Heart left ventricle (tissue), 16 donors: Measurements from ENCODE around the gene RUNX3. TPM values are rescaled to one million over a fixed set of nuclear protein-coding genes. Genes with fewer than 3 reads are reported as not detected.

Source experiments
- ATAC-seq, 4 donors: fragments of 200-7000 bp; cut with Tn5 transposase; one replicate each; pipeline ENCODE4 v1.9.1; 2020 to 2022; ENCODE audit warnings: moderate library complexity in 4 of 4, mild to moderate bottlenecking in 3 of 4, moderate number of reproducible peaks in 1 of 4
- DNase-seq, 5 donors: peaks; one replicate each; pipeline ENCODE4 v3.0.0-alpha.2; 2020
- H3K27ac ChIP-seq, 12 donors: fragments of 200-600 bp; sonication (generic) in 4 of 12; one replicate each; pipeline versions ENCODE4 v1.5.0 to v1.8.0; 2016 to 2022; ENCODE audit warnings: mild to moderate bottlenecking in 2 of 12
- H3K27me3 ChIP-seq, 9 donors: fragments of 200-600 bp; sonication (generic) in 2 of 9; one replicate each; pipeline versions ENCODE4 v1.5.1 to v1.8.0; 2016 to 2022; ENCODE audit warnings: mild to moderate bottlenecking in 3 of 9
- H3K36me3 ChIP-seq, 9 donors: fragments of 200-600 bp; sonication (generic) in 2 of 9; one replicate each; pipeline versions ENCODE4 v1.5.0 to v1.8.0; 2018 to 2022; ENCODE audit warnings: mild to moderate bottlenecking in 2 of 9
- H3K4me1 ChIP-seq, 12 donors: fragments of 200-600 bp; sonication (generic) in 4 of 12; one replicate each; pipeline versions ENCODE4 v1.5.0 to v1.8.0; 2016 to 2022; ENCODE audit warnings: mild to moderate bottlenecking in 3 of 12
- H3K4me3 ChIP-seq, 12 donors: fragments of 200-600 bp; sonication (generic) in 4 of 12; one replicate each; pipeline versions ENCODE4 v1.5.0 to v1.8.0; 2017 to 2022; ENCODE audit warnings: mild to moderate bottlenecking in 9 of 12, moderate library complexity in 4 of 12
- H3K9me3 ChIP-seq, 12 donors: fragments of 200-600 bp; sonication (generic) in 4 of 12; one replicate each; pipeline versions ENCODE4 v1.5.0 to v1.8.0; 2016 to 2022; ENCODE audit warnings: mild to moderate bottlenecking in 1 of 12
- POLR2A ChIP-seq, 2 donors: fragments of 450-650 bp; IDR thresholded peaks; one replicate each; pipeline ENCODE4 v1.6.1; 2017; ENCODE audit warnings: antibody characterized with exemption in 2 of 2, mild to moderate bottlenecking in 2 of 2, moderate library complexity in 2 of 2
- WGBS, 4 donors: extraction: QIAGEN DNeasy Blood & Tissue Kit in 2 of 4; methylation state at CpG; one replicate each; pipeline versions ENCODE4 v1.1.5 to v1.1.7; 2013 to 2018; 5-methylcytosine and 5-hydroxymethylcytosine counted together
- intact Hi-C, 10 donors: fragments of 100-400 bp; cut with DNase I; formaldehyde crosslinking; loops; one replicate each; pipeline versions ENCODE4 v1.11.1 to v1.14.2; 2022
- polyA plus RNA-seq, 2 donors: library from polyadenylated mRNA; stranded (reverse); fragments of 200-250 nt; gene quantifications; one replicate each; pipeline ENCODE4 v1.2.3, GENCODE V29; 2013
- total RNA-seq, 9 donors: library from RNA; depleted of rRNA in 2 of 9; stranded (reverse); fragments of >200 nt in 2 of 9; fragmentation: NEBNext Ultra II Directional in 3 of 9; extraction: Animal tissue kit (Norgen Biotek cat#: 25700) in 3 of 9; gene quantifications; one replicate each; pipeline versions ENCODE4 v1.1.0 to v1.2.4, GENCODE V29; 2016 to 2023
- TF ChIP-seq, protein P1 (sequence below), 12 donors: fragments of 200-600 bp; sonication (generic) in 4 of 12; IDR thresholded peaks; one replicate each; pipeline versions ENCODE4 v1.5.0 to v1.8.0; 2018 to 2022; ENCODE audit warnings: antibody characterized with exemption in 12 of 12, mild to moderate bottlenecking in 5 of 12
- donor health status: ischemic (EF 13 %, LVEDD 7.1; RV severe dilation, severe dysfunction).
- donor health status: healthy with polysubstance abuse.
- donor health status: DM: no; HTN: yes; CAD: no.
- donor health status: DM: no; HTN: no; CAD: no.
- donor health status: ischemic (EF 25% LVEDD 6.9; RV normal size, moderate dysfunction).
- donor health status: ischemic (EF 25% LVEDD 5.7; RV mildly dilated, moderate dysfunction).
- donor health status: healthy.
- donor health status: DM: yes; HTN: yes; CAD: no.
- donor health status: ischemic (EF 35%, LVEDD 5.7; RV mildly dilated, moderate dysfunction).
- donor health status: nonischemic (EF 11% LVEDD 7.7; RV severe dilation, severe dysfunction).
- donor health status: DM: yes; HTN: yes; CAD: no.
- donor health status: PGD.
- donor health status: ischemic (EF 29% LVEDD 5.4; RV normal size, mild dysfunction).
- donor health status: nonischemic (EF 23%, LVEDD 6.1; RV moderate dilation, normal function).

RUNX3 gene
- total and polyA plus RNA-seq, 11 donors = 0.21 to 8.7 (median 0.38) TPM

DNA sequence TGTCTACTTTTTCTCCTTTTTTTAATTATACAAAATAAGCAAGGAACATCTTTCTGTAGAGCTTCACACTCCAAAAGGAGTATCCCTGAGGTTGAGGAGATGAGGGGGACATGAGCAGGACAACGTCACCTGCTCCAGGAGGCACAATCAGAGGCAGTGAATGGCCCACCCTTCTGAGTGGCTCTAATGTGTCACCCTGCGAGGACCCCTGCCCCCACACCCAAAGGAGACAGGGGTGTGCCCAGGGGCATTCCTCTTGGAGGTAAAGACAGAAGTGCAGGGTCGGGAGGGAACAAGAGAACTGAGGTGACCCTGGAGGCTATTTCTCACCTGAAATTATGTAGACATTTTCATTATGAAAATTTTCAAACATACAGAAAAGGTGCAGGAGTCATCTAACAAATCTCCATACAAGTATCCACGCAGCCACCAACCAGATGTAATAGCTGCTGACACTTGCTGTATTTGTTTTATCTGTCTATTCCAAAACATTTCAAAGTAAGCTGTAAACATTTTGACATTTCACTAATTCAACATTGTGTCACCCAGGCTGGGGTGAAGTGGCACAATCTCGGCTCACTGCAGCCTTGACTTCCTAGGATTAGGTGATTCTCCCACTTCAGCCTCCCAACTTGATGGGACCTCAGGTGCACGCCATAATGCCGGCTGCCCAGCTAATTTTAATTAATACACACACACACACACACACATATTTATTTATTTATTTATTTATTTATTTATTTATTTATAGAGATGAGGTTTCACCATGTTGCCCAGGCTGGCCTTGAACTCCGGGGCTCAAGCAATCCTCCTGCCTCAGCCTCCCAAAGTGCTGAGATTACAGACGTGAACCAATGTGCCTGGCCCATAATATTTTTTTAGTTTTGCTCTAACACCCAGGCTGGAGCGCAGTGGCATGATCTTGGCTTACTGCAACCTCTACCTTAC is 70.7 kb downstream of the RUNX3 start:
- TF ChIP-seq, protein P1, sequence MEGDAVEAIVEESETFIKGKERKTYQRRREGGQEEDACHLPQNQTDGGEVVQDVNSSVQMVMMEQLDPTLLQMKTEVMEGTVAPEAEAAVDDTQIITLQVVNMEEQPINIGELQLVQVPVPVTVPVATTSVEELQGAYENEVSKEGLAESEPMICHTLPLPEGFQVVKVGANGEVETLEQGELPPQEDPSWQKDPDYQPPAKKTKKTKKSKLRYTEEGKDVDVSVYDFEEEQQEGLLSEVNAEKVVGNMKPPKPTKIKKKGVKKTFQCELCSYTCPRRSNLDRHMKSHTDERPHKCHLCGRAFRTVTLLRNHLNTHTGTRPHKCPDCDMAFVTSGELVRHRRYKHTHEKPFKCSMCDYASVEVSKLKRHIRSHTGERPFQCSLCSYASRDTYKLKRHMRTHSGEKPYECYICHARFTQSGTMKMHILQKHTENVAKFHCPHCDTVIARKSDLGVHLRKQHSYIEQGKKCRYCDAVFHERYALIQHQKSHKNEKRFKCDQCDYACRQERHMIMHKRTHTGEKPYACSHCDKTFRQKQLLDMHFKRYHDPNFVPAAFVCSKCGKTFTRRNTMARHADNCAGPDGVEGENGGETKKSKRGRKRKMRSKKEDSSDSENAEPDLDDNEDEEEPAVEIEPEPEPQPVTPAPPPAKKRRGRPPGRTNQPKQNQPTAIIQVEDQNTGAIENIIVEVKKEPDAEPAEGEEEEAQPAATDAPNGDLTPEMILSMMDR (IDR thresholded peaks at IDR 0.05) = no peak
- TF ChIP-seq POLR2A (IDR thresholded peaks at IDR 0.05) = no peak
- Histone ChIP-seq H3K27me3 (peaks cover 0 to 42% (median 0%) of the 10 kb centered on the region in 9 donors), H3K4me1 (peaks cover 0 to 2% (median 0%) of the 10 kb centered on the region in 12 donors), H3K4me3 (no peak overlapping the region), H3K9me3 (no peaks in the 10 kb centered on the region), H3K27ac (no peak overlapping the region), H3K36me3 (no peaks in the 10 kb centered on the region)
- WGBS, 4 donors = 86 to 92% (median 88%) methylated on average over 10 of the region's 10 CpGs
- ATAC-seq = no peak
- intact Hi-C loops = loop anchor here in 2 of 10 donors (10.0 kb wide), 3 partner anchors 175 to 245 kb away; no protein-coding TSS in a partner anchor
- DNase-seq = no peak

DNA sequence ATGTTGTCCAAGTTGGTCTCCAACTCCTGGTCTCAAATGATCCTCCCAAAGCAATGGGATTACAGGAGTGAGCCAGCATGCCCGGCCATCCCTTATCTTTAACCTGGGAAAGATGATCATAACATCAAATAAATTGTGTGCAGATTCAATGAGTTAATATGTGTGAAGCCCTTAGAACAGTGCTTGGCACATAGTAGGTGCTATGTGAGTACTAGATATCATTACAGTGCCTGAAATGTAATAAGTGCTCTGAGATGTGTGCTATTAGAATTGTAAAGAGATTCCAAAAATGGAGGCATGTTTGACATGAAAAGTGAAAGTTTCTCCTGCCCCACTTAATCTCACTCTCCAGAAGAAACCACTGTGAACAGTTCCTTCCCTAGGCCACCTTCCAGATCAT is 71.8 kb downstream of the RUNX3 start:
- Histone ChIP-seq H3K9me3 (no peaks in the 10 kb centered on the region), H3K36me3 (no peaks in the 10 kb centered on the region), H3K4me1 (no peaks in the 10 kb centered on the region), H3K27me3 (peaks cover 0 to 42% (median 0%) of the 10 kb centered on the region in 9 donors), H3K27ac (no peak overlapping the region), H3K4me3 (no peak overlapping the region)
- DNase-seq (no peak), ATAC-seq (no peak)
- intact Hi-C loops = loop anchor here in 2 of 10 donors (10.0 kb wide), 3 partner anchors 177 to 247 kb away; no protein-coding TSS in a partner anchor
- WGBS, 4 donors = 85 to 93% (median 90%) methylated on average over 1 of the region's 1 CpG
- no peak for TF ChIP-seq POLR2A (IDR thresholded peaks at IDR 0.05)
- TF ChIP-seq, protein P1 (IDR thresholded peaks at IDR 0.05) = no peak

DNA sequence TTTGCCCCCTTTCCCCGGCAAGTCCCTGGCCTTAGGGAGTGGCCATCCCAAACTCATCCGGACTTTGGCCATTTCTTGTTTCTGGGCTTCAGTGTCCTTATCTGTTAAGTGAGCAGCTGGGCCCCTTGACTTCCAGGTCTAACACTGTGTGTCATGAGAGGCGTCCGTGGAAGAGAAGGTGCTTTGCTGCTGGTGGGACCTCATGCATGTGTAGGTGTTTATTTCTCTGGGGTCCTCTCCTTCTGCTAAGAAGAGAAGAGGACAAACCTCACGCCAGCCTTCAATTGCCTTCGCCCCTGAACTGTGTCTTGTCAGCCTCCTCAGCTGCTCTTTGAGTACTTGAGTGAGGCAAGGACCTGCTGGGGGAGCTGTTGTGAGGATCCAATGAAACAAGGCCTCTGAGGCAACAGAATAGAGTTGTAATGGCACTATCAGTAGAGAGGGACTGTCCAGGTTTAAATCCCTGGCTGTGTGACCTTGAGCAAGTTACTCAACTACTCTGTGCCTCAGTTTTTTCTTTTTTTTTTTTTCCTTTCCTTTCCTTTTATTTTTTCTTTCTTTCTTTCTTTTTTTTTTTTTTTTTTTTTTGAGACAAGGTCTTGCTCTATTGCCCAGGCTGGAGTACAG is 72.5 kb downstream of the RUNX3 start:
- H3K9me3 ChIP-seq = no peaks in the 10 kb centered on the region
- H3K4me1 ChIP-seq = no peaks in the 10 kb centered on the region
- no peak overlapping the region for H3K4me3 ChIP-seq
- DNase-seq = no peak
- TF ChIP-seq POLR2A (IDR thresholded peaks at IDR 0.05) = no peak
- TF ChIP-seq, protein P1 (IDR thresholded peaks at IDR 0.05) = no peak
- H3K27me3 ChIP-seq = peaks cover 0 to 40% (median 0%) of the 10 kb centered on the region in 9 donors
- H3K36me3 ChIP-seq = no peaks in the 10 kb centered on the region
- WGBS, 4 donors = 62 to 75% (median 74%) methylated on average over 6 of the region's 6 CpGs
- ATAC-seq = no peak
- no peak overlapping the region for H3K27ac ChIP-seq
- intact Hi-C loops = loop anchor here in 2 of 10 donors (10.0 kb wide), 3 partner anchors 177 to 247 kb away; no protein-coding TSS in a partner anchor
